8988T (cell line): ENCODE data around the gene FXN.
"Not testable (repeated sequence)": the region's sequence is repeated elsewhere in the genome, so short reads cannot be mapped to it uniquely, and the experiment has no call there.

Experiments used
- DNase-seq: peaks from one replicate; pipeline ENCODE4 v3.0.0; 2011

Gene FXN

DNA sequence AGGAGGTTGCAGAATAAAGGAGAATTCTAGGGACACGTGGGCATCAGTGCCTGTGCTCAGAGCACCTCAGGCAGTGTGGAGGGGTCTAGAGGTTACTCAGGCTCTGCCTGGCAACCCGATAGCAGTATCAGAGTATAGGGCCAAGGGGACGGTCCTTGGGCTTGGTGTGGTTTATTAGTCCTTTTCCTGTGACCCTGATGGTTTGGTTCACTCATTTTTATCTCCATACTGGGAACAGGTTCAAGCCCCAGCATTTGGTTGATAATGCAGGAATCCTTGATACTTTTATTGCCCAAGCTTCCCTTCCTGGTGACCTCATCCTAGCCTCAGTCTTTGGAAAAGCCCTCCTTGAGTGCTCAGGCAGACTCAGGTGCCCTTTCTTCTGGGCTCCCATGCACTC lies 35.5 kb downstream of the FXN start:
- no peak for DNase-seq

DNA sequence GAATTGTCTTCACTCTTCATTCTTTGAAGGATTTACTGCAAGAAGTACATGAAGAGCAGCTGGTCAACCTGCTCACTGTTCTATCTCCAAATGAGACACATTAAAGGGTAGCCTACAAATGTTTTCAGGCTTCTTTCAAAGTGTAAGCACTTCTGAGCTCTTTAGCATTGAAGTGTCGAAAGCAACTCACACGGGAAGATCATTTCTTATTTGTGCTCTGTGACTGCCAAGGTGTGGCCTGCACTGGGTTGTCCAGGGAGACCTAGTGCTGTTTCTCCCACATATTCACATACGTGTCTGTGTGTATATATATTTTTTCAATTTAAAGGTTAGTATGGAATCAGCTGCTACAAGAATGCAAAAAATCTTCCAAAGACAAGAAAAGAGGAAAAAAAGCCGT lies 37.6 kb downstream of the FXN start:
- no peak for DNase-seq

DNA sequence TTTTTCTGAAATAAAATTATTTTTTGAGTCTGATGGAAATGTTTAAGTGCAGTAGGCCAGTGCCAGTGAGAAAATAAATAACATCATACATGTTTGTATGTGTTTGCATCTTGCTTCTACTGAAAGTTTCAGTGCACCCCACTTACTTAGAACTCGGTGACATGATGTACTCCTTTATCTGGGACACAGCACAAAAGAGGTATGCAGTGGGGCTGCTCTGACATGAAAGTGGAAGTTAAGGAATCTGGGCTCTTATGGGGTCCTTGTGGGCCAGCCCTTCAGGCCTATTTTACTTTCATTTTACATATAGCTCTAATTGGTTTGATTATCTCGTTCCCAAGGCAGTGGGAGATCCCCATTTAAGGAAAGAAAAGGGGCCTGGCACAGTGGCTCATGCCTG lies 39.2 kb downstream of the FXN start:
- DNase-seq, result no peak

DNA sequence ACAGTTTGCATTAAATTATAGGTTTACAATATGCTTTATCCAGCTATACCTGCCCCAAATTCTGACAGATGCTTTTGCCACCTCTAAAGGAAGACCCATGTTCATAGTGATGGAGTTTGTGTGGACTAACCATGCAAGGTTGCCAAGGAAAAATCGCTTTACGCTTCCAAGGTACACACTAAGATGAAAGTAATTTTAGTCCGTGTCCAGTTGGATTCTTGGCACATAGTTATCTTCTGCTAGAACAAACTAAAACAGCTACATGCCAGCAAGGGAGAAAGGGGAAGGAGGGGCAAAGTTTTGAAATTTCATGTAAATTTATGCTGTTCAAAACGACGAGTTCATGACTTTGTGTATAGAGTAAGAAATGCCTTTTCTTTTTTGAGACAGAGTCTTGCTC lies 41.0 kb downstream of the FXN start:
- DNase-seq, result no peak

DNA sequence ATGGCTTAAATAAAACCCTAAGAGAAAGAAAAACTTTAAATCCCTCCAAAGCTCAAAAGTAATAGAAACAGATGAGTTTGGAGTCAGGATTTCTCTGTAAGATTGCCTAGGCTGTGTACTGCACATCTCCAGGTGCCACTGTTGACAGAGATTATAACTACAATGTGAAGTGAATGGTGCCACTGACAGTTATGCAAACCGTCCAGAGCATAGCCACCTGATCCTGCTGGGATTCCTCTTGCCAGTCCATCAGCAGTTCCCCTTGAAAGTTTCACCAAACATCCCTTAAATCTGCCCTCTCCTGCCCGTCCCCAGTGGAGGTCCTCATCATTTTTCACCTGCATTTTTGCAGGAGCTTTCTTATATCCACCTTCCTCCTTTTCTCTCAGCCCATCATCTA lies 42.5 kb downstream of the FXN start:
- no peak for DNase-seq

DNA sequence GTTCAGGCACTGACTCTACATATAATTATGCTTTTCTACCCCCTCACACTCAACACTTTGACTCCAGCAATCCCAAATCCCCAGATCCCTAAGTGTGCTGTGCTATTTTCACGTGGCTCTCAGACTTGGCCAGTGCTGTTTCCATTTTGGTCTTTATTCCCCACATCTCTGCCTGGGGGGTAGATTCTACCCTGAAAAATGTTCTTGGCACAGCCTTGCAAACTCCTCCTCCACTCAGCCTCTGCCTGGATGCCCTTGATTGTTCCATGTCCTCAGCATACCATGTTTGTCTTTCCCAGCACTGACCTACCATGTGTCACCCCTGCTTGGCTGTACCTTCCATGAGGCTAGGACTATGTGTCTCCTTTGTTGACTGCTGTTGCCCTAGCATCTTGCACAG lies 43.0 kb downstream of the FXN start:
- DNase-seq, result no peak

GRCh38 chr9:69079186-69079585 lies 43.6 kb downstream of the FXN start:
- DNase-seq, result no peak

- no peak for DNase-seq
Observed at GRCh38 chr9:69081261-69081660, 45.7 kb downstream of the FXN start.

DNA sequence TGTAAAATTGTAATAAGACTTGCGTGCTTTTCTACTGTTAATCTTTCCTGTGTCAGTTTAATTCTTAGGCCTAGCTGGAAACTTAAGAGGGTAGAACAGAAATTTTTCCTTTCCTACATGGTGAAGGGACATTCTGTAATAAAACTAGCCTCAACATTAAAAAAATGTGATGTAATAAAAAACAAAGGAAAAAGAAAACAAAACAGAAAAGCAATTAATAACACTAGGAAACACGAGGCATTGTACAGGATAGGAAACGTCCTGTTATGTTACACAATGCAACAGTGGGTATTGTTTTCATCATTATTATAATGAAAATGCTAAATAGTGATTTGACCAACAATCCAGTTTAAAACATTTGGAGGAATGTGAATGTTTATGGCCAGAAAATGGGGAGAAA lies 47.8 kb downstream of the FXN start:
- DNase-seq, result no peak

- no peak for DNase-seq
Observed at GRCh38 chr9:69085569-69086283, 50.2 kb downstream of the FXN start.

DNA sequence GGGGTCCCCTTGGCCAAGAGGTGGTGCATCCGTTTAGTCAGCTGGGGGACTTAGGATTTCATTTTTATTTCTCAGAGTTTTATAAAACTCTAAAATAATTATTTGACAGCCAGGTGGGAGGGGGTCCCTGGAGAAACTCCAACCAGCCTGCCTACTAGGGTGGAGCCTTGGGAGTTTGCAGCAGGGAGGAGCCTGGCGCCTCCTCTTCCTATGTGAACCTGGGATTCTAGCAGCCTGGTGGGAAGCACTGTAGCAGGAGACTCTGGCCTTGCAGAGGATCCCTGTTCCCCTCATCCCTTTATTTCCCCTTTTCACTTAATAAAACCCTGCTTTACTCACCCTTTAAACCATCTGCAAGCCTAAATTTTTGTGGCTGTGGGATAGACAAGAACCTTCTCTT lies 50.8 kb downstream of the FXN start:
- DNase-seq, result no peak

DNA sequence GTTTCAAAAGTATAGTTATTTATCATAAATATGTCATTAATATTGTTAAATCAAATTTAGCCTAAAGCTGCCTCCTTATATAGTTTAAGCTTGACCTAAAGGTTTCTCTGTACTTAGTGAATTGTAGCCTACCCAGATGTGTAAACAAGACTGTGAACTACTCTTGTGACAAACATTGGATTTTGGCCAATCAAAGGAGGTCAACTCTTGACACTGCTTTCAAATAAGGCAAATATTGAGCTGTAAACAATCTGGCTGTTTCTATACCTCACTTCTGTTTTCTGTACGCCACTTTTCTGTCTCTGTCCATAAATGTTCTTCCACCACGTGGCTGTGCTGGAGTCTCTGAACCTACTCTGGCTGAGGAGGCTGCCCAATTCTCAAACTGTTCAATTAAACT lies 51.2 kb downstream of the FXN start:
- no peak for DNase-seq

- no peak for DNase-seq
Observed at GRCh38 chr9:69089082-69089481, 53.5 kb downstream of the FXN start.

DNA sequence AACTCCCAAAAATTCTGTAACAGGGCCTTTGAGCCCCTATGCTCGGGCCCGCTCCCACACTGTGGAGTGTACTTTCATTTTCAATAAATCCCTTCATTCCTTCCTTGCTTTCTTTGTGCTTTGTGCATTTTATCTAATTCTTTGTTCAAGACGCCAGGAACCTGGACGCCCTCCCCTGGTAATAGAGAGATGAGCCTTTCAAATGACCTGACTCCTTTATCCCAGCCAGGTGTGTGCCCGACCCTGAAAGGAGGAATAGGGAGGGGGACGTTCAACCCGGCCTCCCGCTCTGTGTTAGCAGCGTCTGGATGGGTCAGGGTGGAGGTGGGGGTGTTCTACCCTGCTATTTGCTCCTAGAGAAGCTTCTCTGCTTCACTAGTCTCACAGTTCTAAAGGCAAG lies 53.9 kb downstream of the FXN start:
- DNase-seq, result no peak

GRCh38 chr9:69090140-69090750 lies 54.7 kb downstream of the FXN start:
- DNase-seq, result no peak

DNA sequence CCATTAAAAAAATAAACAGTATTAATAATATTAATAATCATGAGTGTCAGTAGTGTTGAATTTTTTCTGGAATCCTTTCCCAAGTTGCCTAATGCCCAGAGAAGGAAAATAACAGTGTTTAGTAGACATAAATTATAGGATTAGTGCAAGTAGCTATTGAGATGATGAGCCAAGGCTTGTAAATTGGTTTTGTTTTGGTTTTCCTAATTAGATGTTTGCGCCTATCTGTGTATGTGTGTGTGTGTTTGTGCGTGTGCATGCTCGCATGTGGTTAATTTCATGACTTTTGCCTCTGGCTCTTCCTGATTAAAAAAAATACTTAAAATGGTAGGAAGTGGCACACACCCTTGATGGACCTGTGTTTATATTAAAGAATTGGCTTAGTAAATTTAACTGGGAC lies 55.4 kb downstream of the FXN start:
- DNase-seq, result no peak

DNA sequence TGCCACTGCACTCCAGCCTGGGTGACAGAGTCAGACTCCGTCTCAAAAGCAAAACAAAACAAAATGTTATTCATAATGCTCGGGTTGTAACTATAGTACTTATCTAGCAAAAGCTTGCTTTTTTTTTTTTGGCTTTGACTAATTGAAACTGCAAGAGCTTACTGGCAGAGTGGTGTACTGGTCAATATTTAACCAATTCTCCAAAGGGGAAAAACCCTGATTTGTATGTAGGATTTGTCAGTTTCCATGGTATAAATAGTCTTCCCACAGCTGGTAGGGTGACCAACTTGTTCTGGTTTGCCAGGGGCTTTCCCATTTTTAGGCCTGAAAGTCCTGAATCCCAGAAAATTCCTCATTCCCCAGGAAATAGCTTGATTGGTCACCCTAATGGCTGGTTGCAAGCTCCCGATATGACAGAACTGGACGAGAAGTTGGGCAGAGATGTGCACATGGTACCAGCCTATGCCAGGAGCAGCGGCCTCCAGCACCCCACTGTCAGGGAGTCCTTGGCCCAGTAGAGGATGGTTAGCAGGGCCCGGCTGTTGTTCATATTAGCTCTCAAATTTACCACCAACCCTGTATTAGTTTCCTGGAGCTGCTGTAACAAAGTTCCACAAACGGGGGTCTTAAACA lies 58.0 kb downstream of the FXN start:
- no peak for DNase-seq

DNA sequence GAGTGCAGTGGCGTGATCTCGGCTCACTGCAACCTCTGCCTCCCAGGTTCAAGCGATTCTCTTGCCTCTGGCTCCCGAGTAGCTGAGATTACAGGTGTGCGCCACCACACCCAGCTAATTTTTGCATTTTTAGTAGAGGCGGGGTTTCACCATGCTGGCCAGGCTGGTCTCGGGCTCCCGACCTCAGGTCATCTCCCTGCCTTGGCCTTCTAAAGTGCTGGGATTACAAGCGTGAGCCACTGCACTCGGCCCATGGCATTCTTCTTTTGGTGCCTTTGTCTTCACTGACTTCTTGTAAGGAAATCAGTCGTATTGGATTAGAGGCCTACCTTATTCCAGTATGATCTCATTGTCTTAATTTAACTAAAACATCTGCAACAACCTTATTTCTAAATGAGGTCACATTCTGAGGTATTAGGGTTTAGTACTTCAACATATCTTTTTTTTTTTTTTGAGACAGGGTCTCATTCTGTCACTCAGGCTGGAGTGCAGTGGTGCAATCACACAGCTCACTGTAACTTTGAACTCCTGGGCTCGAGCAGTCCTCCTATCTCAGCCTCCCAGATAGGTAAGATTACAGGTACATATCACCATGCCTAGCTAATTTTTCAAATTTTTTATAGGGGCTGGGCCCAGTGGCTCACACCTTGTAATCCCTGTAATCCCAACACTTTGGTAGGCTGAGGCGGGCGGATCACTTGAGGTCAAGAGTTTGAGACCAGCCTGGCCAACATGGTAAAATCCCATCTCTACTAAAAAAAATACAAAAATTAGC lies 59.0 kb downstream of the FXN start:
- not testable (repeated sequence) for DNase-seq

DNA sequence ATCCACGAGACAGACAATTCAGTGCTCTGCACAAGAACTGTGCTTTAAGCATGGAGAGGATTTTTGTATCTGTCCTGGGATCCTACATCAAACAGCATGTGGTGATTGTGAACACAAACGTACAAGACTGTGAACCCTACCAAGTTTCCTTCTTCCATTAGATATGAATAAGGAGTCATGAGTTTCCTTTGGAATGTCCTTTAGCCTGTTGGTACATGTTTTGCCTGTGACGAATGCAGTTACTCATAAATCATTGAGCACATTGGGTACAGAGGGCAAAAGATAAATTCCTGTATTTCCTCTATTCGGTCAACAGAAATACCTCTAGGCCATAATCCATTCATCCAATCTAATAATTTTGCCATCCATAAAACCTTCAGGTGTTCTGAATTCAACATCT lies 61.5 kb downstream of the FXN start:
- no peak for DNase-seq

GRCh38 chr9:69097923-69098593 lies 62.5 kb downstream of the FXN start:
- no peak for DNase-seq

GRCh38 chr9:69103348-69103996 lies 67.9 kb downstream of the FXN start:
- not testable (repeated sequence) for DNase-seq

DNA sequence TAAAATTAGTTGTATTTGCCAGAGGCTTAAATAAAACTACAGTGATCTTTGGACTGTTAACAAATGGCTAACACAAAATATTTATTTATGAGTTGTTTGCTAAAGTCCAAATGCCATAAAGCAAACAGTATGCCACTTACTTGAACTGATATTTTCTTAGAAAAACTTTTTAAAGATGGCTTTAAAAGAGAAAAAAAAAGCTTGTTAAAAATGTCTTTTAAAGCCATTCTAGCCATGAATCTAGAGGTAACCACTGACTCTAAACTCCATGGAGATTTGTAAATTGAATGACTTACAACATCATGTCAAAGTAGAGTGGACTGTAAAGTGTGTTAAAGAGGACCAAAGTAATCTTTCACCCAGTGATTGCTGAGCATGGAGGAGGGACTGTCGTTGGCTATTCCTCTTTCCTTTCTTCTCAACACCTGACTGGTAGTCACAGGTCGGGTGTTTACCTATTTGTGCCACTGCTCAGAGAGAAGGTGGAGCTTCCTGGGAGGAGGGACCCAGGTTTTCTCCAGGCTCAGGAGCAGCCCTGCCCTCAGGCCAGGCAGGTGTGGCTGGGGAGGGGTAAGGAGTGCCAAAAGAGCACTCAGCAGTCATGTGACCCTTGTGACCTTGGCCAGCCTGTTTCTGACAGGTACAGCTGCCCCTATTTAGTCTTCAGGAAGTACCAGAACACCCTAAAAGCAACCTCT lies 69.4 kb downstream of the FXN start:
- no peak for DNase-seq
